ENCODE results near the gene BMPR1A. TPM values are rescaled to one million over a fixed set of nuclear protein-coding genes. Genes with fewer than 3 reads are reported as not detected.

The BMPR1A gene
- total and polyA plus RNA-seq, 2 donors, result 36.6 to 128 TPM

DNA sequence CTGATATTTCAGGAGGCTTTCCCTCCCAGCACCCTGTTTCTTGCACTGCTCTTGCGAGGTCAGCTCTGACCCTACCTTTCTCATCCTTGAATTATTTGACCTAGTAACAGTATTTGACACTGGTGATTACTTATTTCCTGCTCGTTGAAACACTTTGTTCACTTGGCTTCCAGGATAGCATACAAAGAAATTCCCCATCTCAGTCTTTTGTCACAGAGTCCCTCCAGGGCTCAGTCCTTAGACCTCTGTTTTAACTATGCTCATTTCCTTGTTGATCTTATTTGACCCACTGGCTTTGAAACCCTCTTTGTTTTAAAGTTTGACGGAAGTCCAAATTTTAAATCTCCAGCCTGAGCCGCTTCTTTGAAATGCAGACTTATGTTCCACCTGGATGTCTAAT, 29.9 kb downstream of the BMPR1A start:
- whole genome bisulfite sequencing, result 31% methylated on average over 4 of the region's 4 CpGs
- Histone ChIP-seq H3K36me3 (ENCODE audit: insufficient read depth) (no peaks in the 10 kb centered on the region), H3K4me3 (ENCODE audit: low read depth, low read length) (no peak overlapping the region), H3K27ac (ENCODE audit: low read depth) (no peak overlapping the region), H3K4me1 (ENCODE audit: insufficient read depth) (no peaks in the 10 kb centered on the region)
- DNase-seq (ENCODE audit: extremely low spot score), result no peak

DNA sequence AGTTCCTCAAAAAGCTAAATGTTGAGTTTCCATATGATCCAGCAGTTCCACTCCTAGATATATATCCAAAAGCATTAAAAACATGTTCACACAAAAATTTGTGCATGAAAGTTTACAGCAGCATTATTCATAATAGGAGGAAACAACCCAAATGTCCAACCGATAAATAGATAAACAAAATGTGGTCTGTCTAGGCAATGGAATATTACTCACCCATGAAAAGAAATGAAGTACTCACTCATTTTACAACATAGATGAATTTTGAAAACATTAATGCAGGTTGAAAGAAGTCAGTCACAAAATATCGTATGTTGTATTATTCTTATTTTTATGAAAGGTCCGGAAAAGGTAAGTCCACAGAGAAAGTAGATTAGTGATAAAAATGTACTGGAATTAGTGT, 34.0 kb downstream of the BMPR1A start:
- WGBS, result 97% methylated on average over 3 of the region's 3 CpGs
- H3K36me3 ChIP-seq (ENCODE audit: insufficient read depth), result no peaks in the 10 kb centered on the region
- H3K4me3 ChIP-seq (ENCODE audit: low read depth, low read length), result no peak overlapping the region
- no peak overlapping the region for H3K27ac ChIP-seq (ENCODE audit: low read depth)
- DNase-seq (ENCODE audit: extremely low spot score), result no peak
- no peaks in the 10 kb centered on the region for H3K4me1 ChIP-seq (ENCODE audit: insufficient read depth)

DNA sequence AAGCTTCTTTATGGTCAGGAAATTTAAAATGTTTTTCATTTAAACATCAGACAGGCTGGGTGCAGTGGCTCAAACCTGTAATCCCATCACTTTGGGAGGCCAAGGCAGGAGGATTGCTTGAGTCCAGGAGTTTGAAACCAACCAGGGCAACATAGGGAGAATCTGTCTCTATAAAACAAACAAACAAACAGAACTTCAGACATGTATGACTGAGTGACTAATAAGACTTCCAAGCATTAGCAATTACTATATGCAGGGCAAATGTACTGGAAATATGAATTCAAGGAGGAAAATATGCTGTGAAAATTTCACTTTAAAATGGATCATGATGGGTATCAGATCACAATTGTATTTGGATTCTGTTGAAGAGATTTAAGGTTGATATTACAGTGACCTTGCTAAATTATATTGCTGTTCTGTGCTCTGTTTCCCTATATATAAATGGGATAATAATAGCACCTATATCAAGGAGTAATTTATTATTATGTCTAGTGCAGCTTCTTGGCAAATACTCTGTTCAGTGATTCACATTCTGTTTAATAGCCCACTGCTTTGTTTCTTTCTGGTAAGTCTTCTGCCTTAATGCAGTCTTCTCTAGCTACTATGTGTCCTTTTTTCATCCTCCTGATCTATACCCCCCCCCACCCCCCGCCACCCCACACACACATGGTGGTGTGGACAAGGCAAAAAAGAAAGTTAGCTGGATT, 36.2 kb downstream of the BMPR1A start:
- 80% methylated on average over 1 of the region's 1 CpG for WGBS
- Histone ChIP-seq H3K36me3 (ENCODE audit: insufficient read depth) (no peaks in the 10 kb centered on the region), H3K4me1 (ENCODE audit: insufficient read depth) (peaks cover 2% of the 10 kb centered on the region), H3K27ac (ENCODE audit: low read depth) (no peak overlapping the region), H3K4me3 (ENCODE audit: low read depth, low read length) (no peak overlapping the region)
- no peak for DNase-seq (ENCODE audit: extremely low spot score)

DNA sequence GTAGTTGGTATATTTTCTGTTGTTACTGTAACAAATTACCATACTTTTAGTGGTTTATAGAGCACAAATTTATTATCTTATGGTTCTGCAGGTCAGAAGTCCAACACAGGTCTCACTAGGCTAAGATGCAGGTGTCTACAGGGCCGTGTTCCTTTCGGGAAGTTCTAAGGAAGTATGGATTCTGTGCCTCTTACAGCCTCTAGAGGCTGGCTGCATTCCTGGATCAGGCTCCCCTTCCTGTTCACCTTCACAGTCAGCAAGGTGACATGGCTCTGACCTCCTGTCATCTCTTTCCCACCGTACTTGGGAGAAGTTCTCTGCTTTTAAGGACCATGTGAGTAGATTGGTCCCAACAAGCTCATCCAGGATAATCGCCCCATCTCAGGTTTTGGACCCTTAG, 37.3 kb downstream of the BMPR1A start:
- 80% methylated on average over 4 of the region's 4 CpGs for WGBS
- no peak overlapping the region for H3K27ac ChIP-seq (ENCODE audit: low read depth)
- no peak for DNase-seq (ENCODE audit: extremely low spot score)
- no peaks in the 10 kb centered on the region for H3K36me3 ChIP-seq (ENCODE audit: insufficient read depth)
- H3K4me3 ChIP-seq (ENCODE audit: low read depth, low read length), result no peak overlapping the region
- peaks cover 2% of the 10 kb centered on the region for H3K4me1 ChIP-seq (ENCODE audit: insufficient read depth)

DNA sequence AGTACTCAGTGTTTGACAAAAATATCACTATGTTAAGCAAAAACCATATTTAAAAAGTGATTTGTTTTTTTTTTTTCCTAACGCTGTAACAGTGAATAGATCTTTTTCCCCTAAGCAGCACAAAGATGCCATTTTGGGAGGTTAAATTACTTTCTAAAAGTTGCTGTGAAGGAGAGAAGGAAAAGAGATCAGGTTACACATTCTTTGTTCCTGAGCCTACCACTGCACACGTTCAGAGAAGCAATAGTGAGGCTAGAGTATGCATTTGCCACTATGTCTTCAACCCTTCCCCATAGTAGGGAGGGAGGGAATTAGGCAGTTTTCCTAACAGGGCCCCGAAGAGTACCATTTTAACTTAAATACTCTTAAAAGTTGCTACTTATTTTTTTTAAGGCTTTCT, 38.9 kb downstream of the BMPR1A start:
- H3K36me3 ChIP-seq (ENCODE audit: insufficient read depth), result no peaks in the 10 kb centered on the region
- peak; percentile 42 for DNase-seq (ENCODE audit: extremely low spot score)
- peaks cover 2% of the 10 kb centered on the region for H3K4me1 ChIP-seq (ENCODE audit: insufficient read depth)
- no peak overlapping the region for H3K27ac ChIP-seq (ENCODE audit: low read depth)
- H3K4me3 ChIP-seq (ENCODE audit: low read depth, low read length), result no peak overlapping the region
- 20% methylated on average over 3 of the region's 3 CpGs for WGBS

DNA sequence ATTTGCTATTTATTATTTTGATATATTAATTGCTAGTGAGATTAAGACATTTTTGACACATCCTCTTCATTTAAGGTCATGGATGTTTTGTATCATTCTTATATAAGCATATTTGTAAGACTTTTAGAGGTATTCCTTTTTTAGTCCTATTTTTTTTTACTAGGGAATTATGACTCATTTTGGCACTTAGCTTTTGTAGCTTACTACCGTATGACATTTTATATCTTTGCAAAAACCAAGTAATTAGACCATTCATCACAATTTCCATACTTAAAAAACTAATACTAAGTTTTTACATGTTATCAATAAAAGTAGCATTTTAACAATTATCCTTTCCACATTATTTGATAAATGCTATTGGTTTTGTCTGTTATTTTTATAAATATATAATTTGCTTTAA, 41.6 kb downstream of the BMPR1A start:
- WGBS, result 23% methylated on average over 1 of the region's 1 CpG
- Histone ChIP-seq H3K4me3 (ENCODE audit: low read depth, low read length) (no peak overlapping the region), H3K36me3 (ENCODE audit: insufficient read depth) (no peaks in the 10 kb centered on the region), H3K27ac (ENCODE audit: low read depth) (no peak overlapping the region), H3K4me1 (ENCODE audit: insufficient read depth) (peaks cover 2% of the 10 kb centered on the region)
- no peak for DNase-seq (ENCODE audit: extremely low spot score)

DNA sequence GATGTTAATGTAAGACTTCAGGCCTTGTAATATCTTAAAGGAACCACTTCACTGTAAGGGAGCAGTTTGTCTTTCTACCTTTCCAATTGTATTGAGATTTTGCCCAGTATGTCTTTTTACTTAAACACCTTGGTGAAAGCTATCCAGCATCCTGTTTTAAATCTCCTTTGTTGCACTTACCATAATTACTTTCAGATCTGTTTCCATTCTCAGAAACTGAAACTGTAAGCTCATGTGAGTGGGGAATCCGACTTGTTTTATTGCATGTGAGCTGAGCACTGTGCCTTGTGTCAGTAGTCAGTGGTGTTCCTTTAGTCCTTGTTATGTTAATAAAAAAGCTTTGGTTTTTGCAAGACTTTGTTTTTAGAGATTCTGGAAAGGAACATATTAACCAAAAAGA, 42.2 kb downstream of the BMPR1A start:
- Histone ChIP-seq H3K4me1 (ENCODE audit: insufficient read depth) (peaks cover 2% of the 10 kb centered on the region), H3K36me3 (ENCODE audit: insufficient read depth) (no peaks in the 10 kb centered on the region), H3K27ac (ENCODE audit: low read depth) (no peak overlapping the region), H3K4me3 (ENCODE audit: low read depth, low read length) (no peak overlapping the region)
- DNase-seq (ENCODE audit: extremely low spot score), result no peak
- WGBS, result 16% methylated on average over 1 of the region's 1 CpG

DNA sequence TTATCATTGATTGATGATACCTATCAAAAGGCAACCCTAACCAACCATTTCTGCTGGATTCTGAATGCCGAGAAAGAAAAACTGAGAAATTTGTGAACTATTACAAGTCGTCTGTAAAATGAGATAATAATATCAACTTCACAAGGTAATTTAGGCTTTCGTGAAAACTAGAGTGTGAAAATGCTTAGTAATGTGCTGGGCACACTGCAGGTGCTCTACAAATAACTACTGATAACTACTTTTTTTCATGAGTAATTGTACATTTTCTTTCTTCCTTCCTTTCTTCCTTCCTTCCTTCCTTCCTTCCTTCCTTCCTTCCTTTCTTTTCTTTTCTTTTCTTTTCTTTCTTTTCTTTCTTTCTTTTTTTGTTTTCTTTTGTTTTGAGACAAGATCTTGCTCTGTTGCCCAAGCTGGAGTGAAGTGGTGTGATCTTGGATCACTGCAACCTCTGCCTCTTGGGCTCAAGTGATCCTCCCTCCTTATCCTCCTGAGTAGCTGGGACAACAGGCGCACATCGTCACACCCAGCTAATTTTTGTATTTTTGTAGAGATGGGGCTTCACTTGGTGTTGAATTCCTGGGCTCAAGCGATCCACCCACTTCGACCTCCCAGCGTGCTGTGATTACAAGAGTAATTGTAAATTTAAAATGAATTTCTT, 42.9 kb downstream of the BMPR1A start:
- H3K4me3 ChIP-seq (ENCODE audit: low read depth, low read length), result no peak overlapping the region
- DNase-seq (ENCODE audit: extremely low spot score), result no peak
- no peaks in the 10 kb centered on the region for H3K36me3 ChIP-seq (ENCODE audit: insufficient read depth)
- peaks cover 2% of the 10 kb centered on the region for H3K4me1 ChIP-seq (ENCODE audit: insufficient read depth)
- 80% methylated on average over 8 of the region's 8 CpGs for WGBS
- H3K27ac ChIP-seq (ENCODE audit: low read depth), result no peak overlapping the region

DNA sequence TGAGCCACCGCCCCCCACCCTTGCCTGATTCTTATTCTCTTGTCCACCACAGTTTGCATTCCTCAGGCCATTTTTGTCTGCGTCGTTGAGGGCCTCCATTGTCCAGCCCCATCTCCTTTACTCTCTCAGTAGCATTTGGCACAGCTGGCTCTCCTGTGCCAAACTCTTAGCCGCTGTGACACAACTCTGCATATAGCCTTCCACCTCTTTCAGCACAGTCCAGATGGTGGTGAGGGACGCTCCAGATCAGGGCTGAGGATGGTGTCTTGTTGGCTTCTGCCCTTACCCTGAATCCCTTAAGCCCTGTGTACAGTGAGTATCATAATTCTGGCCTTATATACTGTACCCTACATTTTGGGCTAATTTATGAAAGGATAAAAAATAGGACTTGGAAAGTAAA, 45.6 kb downstream of the BMPR1A start:
- Histone ChIP-seq H3K36me3 (ENCODE audit: insufficient read depth) (peaks cover 2% of the 10 kb centered on the region), H3K27ac (ENCODE audit: low read depth) (no peak overlapping the region), H3K4me3 (ENCODE audit: low read depth, low read length) (no peak overlapping the region), H3K4me1 (ENCODE audit: insufficient read depth) (no peaks in the 10 kb centered on the region)
- WGBS, result 79% methylated on average over 5 of the region's 5 CpGs
- no peak for DNase-seq (ENCODE audit: extremely low spot score)

DNA sequence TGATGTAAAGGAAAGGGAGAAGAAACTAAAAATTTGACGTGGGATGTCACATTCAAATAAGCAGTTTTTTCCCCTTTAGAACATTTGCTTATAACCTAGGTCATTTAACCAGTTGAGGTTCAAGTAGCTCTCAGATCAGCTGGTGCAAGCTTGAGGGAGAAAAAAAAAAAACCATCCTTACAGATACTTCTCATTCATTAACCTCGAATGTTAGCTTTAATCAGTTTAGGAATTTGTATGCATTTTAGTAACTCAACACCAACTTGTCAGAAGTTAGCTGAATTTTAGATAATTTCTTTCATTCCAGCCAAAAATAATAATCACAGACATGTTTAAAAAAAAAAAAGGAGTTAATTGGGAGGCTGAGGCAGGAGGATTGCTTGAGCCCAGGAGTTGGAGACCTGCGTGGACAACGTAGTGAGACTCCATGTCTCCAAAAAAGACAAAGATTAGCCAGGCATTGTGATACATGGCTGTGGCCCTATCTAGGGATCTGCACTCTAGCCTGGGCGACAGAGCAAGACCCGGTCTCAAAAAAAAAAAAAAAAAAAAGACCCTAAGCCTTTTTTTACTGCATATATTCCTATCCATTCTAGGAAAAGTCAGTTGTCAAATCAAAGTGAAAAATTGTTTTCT, 46.2 kb downstream of the BMPR1A start:
- Histone ChIP-seq H3K4me1 (ENCODE audit: insufficient read depth) (no peaks in the 10 kb centered on the region), H3K27ac (ENCODE audit: low read depth) (no peak overlapping the region)

DNA sequence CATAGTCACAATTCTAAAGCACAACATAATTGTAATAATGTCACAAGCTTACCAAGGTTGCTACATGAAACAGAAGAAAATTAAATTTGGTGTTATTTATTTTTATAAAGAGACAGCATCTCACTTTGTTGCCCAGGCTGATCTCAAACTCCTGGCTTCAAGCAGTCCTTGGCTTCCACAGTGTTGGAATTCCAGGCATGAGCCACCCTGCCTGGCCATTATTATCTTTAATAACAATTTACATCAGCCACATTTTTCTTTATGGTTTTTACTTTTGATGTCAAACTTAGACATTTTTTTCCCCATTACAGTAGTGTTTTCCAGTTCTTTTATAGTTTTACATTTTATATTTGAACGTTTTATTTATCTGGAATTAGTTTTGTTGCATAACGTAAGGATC, 46.7 kb downstream of the BMPR1A start:
- H3K36me3 ChIP-seq (ENCODE audit: insufficient read depth), result peaks cover 2% of the 10 kb centered on the region
- no peak overlapping the region for H3K27ac ChIP-seq (ENCODE audit: low read depth)
- H3K4me3 ChIP-seq (ENCODE audit: low read depth, low read length), result no peak overlapping the region
- no peak for DNase-seq (ENCODE audit: extremely low spot score)
- H3K4me1 ChIP-seq (ENCODE audit: insufficient read depth), result no peaks in the 10 kb centered on the region
- WGBS, result 44% methylated on average over 2 of the region's 2 CpGs

More for the DNA sequence above, 46.2 kb downstream of the BMPR1A start:
- 70% methylated on average over 6 of the region's 6 CpGs for WGBS
- Histone ChIP-seq H3K36me3 (ENCODE audit: insufficient read depth) (peaks cover 2% of the 10 kb centered on the region), H3K4me3 (ENCODE audit: low read depth, low read length) (no peak overlapping the region)
- no peak for DNase-seq (ENCODE audit: extremely low spot score)

DNA sequence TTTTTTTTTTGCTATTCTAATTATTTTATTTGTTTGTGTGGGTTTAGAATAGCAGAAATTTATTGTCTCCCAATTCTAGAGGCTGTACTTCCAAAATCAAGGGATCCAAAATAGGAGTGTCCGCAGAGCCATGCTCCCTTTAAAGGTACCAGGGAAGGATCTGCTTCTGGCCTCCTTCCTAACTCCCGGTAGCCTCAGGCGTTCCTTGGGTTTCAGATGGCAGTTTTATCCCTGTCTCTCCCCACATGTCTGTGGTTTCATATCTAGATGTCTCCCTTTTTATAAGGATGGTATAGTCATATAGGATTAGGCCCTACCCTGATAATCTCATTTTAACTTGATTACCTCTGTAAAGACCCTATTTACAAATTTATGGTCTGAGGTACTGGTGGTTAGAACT, 48.4 kb downstream of the BMPR1A start:
- no peak overlapping the region for H3K27ac ChIP-seq (ENCODE audit: low read depth)
- peaks cover 2% of the 10 kb centered on the region for H3K36me3 ChIP-seq (ENCODE audit: insufficient read depth)
- no peaks in the 10 kb centered on the region for H3K4me1 ChIP-seq (ENCODE audit: insufficient read depth)
- 73% methylated on average over 3 of the region's 3 CpGs for WGBS
- H3K4me3 ChIP-seq (ENCODE audit: low read depth, low read length), result no peak overlapping the region
- DNase-seq (ENCODE audit: extremely low spot score), result no peak

DNA sequence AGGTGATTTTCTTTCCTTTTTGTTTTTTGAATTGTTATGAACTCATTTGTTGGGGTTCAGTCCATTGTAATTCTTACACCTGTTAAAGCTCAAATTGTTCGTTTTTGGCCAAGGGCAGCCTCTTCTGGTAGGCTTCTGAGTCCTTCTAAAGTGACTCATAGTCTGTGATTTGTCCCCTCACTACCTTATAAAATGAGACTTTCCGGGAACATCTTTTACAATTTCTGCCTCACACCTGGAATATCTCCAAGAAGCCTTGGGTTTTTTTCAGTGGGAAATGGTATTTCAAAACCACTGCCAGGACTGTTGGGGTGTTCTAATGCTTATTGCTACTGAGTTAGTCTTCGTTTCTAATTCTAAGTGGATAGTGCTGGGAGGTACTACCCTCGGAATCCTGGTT, 56.7 kb downstream of the BMPR1A start:
- no peaks in the 10 kb centered on the region for H3K4me1 ChIP-seq (ENCODE audit: insufficient read depth)
- no peak overlapping the region for H3K27ac ChIP-seq (ENCODE audit: low read depth)
- 52% methylated on average over 4 of the region's 4 CpGs for WGBS
- DNase-seq (ENCODE audit: extremely low spot score), result no peak
- H3K36me3 ChIP-seq (ENCODE audit: insufficient read depth), result no peaks in the 10 kb centered on the region
- H3K4me3 ChIP-seq (ENCODE audit: low read depth, low read length), result no peak overlapping the region

DNA sequence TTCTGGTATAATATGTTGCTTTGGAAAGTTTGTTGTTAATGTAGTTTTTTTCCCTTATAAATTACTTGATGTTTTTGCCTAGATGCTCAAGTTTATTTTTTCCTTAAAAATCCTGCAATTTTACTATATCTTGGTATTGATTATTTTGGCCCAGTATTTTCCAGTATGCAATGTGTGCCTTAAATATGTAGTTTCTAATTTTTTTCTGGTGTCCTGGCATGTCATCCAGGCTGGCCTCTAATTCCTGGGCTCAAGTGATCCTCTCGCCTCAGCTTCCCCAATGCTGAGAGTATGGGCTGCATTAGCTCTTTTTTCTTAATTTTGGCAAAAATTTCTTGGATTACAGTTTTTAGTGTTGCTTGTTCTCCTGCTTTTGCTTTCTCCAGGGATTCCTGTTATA, 57.6 kb downstream of the BMPR1A start:
- H3K27ac ChIP-seq (ENCODE audit: low read depth), result no peak overlapping the region
- no peaks in the 10 kb centered on the region for H3K4me1 ChIP-seq (ENCODE audit: insufficient read depth)
- no peak for DNase-seq (ENCODE audit: extremely low spot score)
- no peaks in the 10 kb centered on the region for H3K36me3 ChIP-seq (ENCODE audit: insufficient read depth)
- 71% methylated on average over 1 of the region's 1 CpG for WGBS
- no peak overlapping the region for H3K4me3 ChIP-seq (ENCODE audit: low read depth, low read length)
